SH-SY5Y (cell line): ENCODE measurements around the gene TSSC4.

Experiments used
- GATA2 ChIP-seq: IDR thresholded peaks from 2 replicates; pipeline ENCODE4 v1.6.1; 2011; ENCODE audit warnings: mild to moderate bottlenecking, low read depth, low read length
- GATA3 ChIP-seq: IDR thresholded peaks from 2 replicates; pipeline ENCODE4 v1.6.1; 2011; ENCODE audit warnings: low read depth, mild to moderate bottlenecking, low read length, moderate library complexity

The TSSC4 gene

GRCh38 chr11:2412323-2412722, 11.8 kb downstream of the TSSC4 start:
- no peak for TF ChIP-seq GATA3
- TF ChIP-seq GATA2: no peak

- TF ChIP-seq GATA2: no peak
- TF ChIP-seq GATA3: no peak
Measured at GRCh38 chr11:2413742-2414579, 13.4 kb downstream of the TSSC4 start.

GRCh38 chr11:2414616-2415015, 14.1 kb downstream of the TSSC4 start:
- no peak for TF ChIP-seq GATA3
- no peak for TF ChIP-seq GATA2

GRCh38 chr11:2415171-2415570, 14.6 kb downstream of the TSSC4 start:
- TF ChIP-seq GATA2: no peak

GRCh38 chr11:2415601-2416380, 15.2 kb downstream of the TSSC4 start:
- TF ChIP-seq GATA3 (no peak), GATA2 (no peak)

- no peak for TF ChIP-seq GATA3
- no peak for TF ChIP-seq GATA2
Measured at GRCh38 chr11:2416765-2417164, 16.2 kb downstream of the TSSC4 start.

GRCh38 chr11:2417856-2418692, 17.5 kb downstream of the TSSC4 start:
- TF ChIP-seq GATA2: no peak
- TF ChIP-seq GATA3: no peak

GRCh38 chr11:2418693-2419360, 18.3 kb downstream of the TSSC4 start:
- no peak for TF ChIP-seq GATA2
- TF ChIP-seq GATA3: no peak

GRCh38 chr11:2419638-2420501, 19.3 kb downstream of the TSSC4 start:
- no peak for TF ChIP-seq GATA2
- TF ChIP-seq GATA3: no peak

- no peak for TF ChIP-seq GATA3
- TF ChIP-seq GATA2: no peak
Measured at GRCh38 chr11:2420502-2421225, 20.1 kb downstream of the TSSC4 start.

- TF ChIP-seq GATA3 (no peak), GATA2 (no peak)
Measured at GRCh38 chr11:2421226-2421994, 20.9 kb downstream of the TSSC4 start.
